SJSA1 (cell line): ENCODE measurements around the gene GANAB. TPM values are rescaled to one million over a fixed set of nuclear protein-coding genes. Genes with fewer than 3 reads are reported as not detected.

Experiments used
- total RNA-seq: library from RNA; depleted of rRNA; stranded (reverse); fragments of >200 nt; shearing (Covaris generic); gene quantifications from 2 replicates; pipeline ENCODE4 v1.2.3, GENCODE V29; 2014; rRNA removed

GANAB gene
- total RNA-seq, 1 experiment from 2014 or later, result 500 TPM

Other genes starting within 250 kb of the GANAB start
- gene SCGB1A1, start 227.6 kb downstream of the GANAB start, total RNA-seq, result not detected in 2 replicates
- 306 and 345 TPM in 2 replicates for gene AHNAK, start 99.8 kb downstream of the GANAB start, total RNA-seq
- gene EEF1G, start 72.7 kb downstream of the GANAB start, total RNA-seq, result 1,705 and 1,743 TPM in 2 replicates
- gene TUT1, start 55.1 kb downstream of the GANAB start, total RNA-seq, result 8.5 and 10.1 TPM in 2 replicates
- 128 and 214 TPM in 2 replicates for gene MTA2, start 44.7 kb downstream of the GANAB start, total RNA-seq
- gene EML3, start 33.8 kb downstream of the GANAB start, total RNA-seq, result 19.8 and 28.1 TPM in 2 replicates
- gene ROM1, start 33.4 kb downstream of the GANAB start, total RNA-seq, result 3.1 and 10.4 TPM in 2 replicates
- gene B3GAT3, start 24.6 kb downstream of the GANAB start, total RNA-seq, result 82.5 and 145 TPM in 2 replicates
- gene INTS5, start 6.7 kb upstream of the GANAB start, total RNA-seq, result 26.6 and 26.8 TPM in 2 replicates
- 103 and 121 TPM in 2 replicates for gene C11orf98, start 18.6 kb upstream of the GANAB start, total RNA-seq
- 9.8 and 15.7 TPM in 2 replicates for gene CSKMT, start 18.7 kb upstream of the GANAB start, total RNA-seq
- 14.9 and 30.6 TPM in 2 replicates for gene UQCC3, start 25.1 kb upstream of the GANAB start, total RNA-seq
- 2.1 and 10.1 TPM in 2 replicates for gene LBHD1, start 25.7 kb upstream of the GANAB start, total RNA-seq
- 162 and 208 TPM in 2 replicates for gene UBXN1, start 32.5 kb upstream of the GANAB start, total RNA-seq
- 0.55 and 0.85 TPM in 2 replicates for gene LRRN4CL, start 42.9 kb upstream of the GANAB start, total RNA-seq
- 51.4 and 138 TPM in 2 replicates for gene BSCL2, start 60.8 kb upstream of the GANAB start, total RNA-seq
- not detected in 2 replicates for gene GNG3, start 61.1 kb upstream of the GANAB start, total RNA-seq
- gene HNRNPUL2, start 80.8 kb upstream of the GANAB start, total RNA-seq, result 9.8 and 18.6 TPM in 2 replicates
- gene TTC9C, start 81.9 kb upstream of the GANAB start, total RNA-seq, result 47.6 and 51.3 TPM in 2 replicates
- 8.3 and 10.8 TPM in 2 replicates for gene ZBTB3, start 107.5 kb upstream of the GANAB start, total RNA-seq
- 224 and 259 TPM in 2 replicates for gene POLR2G, start 115.0 kb upstream of the GANAB start, total RNA-seq
- gene TAF6L, start 124.8 kb upstream of the GANAB start, total RNA-seq, result 19.7 and 28.9 TPM in 2 replicates
- gene TMEM179B, start 140.8 kb upstream of the GANAB start, total RNA-seq, result 92.8 and 131 TPM in 2 replicates
- gene TMEM223, start 145.4 kb upstream of the GANAB start, total RNA-seq, result 39.7 and 42.4 TPM in 2 replicates
- 33.6 and 33.8 TPM in 2 replicates for gene NXF1, start 158.8 kb upstream of the GANAB start, total RNA-seq
- gene STX5, start 185.4 kb upstream of the GANAB start, total RNA-seq, result 45.7 and 45.8 TPM in 2 replicates
- not detected in 2 replicates for gene TEX54, start 186.2 kb upstream of the GANAB start, total RNA-seq
- gene WDR74, start 193.0 kb upstream of the GANAB start, total RNA-seq, result 97.4 and 102 TPM in 2 replicates
- 452 and 454 TPM in 2 replicates for gene SLC3A2, start 234.3 kb upstream of the GANAB start, total RNA-seq